Lower lobe of right lung (tissue), 2 donors: ENCODE results near the gene GPR137. TPM values are rescaled to one million over a fixed set of nuclear protein-coding genes. Genes with fewer than 3 reads are reported as not detected.

ENCODE experiments used
- ATAC-seq, 2 donors: fragments of 200-7000 bp; cut with Tn5 transposase; one replicate each; pipeline ENCODE4 v1.9.1; 2020 to 2022; ENCODE audit warnings: mild to moderate bottlenecking in 2 of 2, moderate library complexity in 2 of 2
- DNase-seq: peaks from one replicate; pipeline ENCODE4 v3.0.0-alpha.2; 2020
- H3K27ac ChIP-seq: fragments of 200-600 bp; one replicate; pipeline ENCODE4 v1.8.0; 2022
- H3K27me3 ChIP-seq: fragments of 200-600 bp; one replicate; pipeline ENCODE4 v1.8.0; 2022; ENCODE audit warnings: low read depth
- H3K36me3 ChIP-seq: fragments of 200-600 bp; one replicate; pipeline ENCODE4 v1.8.0; 2022; ENCODE audit warnings: mild to moderate bottlenecking
- H3K4me1 ChIP-seq: fragments of 200-600 bp; one replicate; pipeline ENCODE4 v1.8.0; 2022
- H3K4me3 ChIP-seq: fragments of 200-600 bp; one replicate; pipeline ENCODE4 v1.8.0; 2022; ENCODE audit warnings: mild to moderate bottlenecking
- H3K9me3 ChIP-seq: fragments of 200-600 bp; one replicate; pipeline ENCODE4 v1.8.0; 2022
- CTCF ChIP-seq: fragments of 200-600 bp; IDR thresholded peaks from one replicate; pipeline ENCODE4 v1.8.0; 2022; ENCODE audit warnings: antibody characterized with exemption, mild to moderate bottlenecking
- intact Hi-C: fragments of 100-400 bp; cut with DNase I; formaldehyde crosslinking; loops from one replicate; pipeline ENCODE4 v1.11.0; 2022
- total RNA-seq: library from RNA; stranded (reverse); fragmentation: NEBNext Ultra II Directional; extraction: Animal tissue kit (Norgen Biotek cat#: 25700); gene quantifications from one replicate; pipeline ENCODE4 v1.2.1, GENCODE V29; 2021
- donor health status: DM: no; HTN: yes; CAD: no; lungs with severe emphysema.

GPR137 gene
- total RNA-seq, 1 donor from 2014 or later: 37.7 TPM

- DNase-seq: no peak
- no peaks in the 10 kb centered on the region for H3K4me1 ChIP-seq
- no peak overlapping the region for H3K27ac ChIP-seq
- no peak for ATAC-seq
- H3K27me3 ChIP-seq: no peaks in the 10 kb centered on the region
- peaks cover 95% of the 10 kb centered on the region for H3K36me3 ChIP-seq
- H3K9me3 ChIP-seq: no peaks in the 10 kb centered on the region
- no peak overlapping the region for H3K4me3 ChIP-seq
- intact Hi-C loops: no loop called here
- TF ChIP-seq CTCF: no peak
Observed at GRCh38 chr11:64259533-64260067, 26.0 kb upstream of the GPR137 start.

- no peaks in the 10 kb centered on the region for H3K27me3 ChIP-seq
- no peak overlapping the region for H3K27ac ChIP-seq
- H3K36me3 ChIP-seq: peaks cover 95% of the 10 kb centered on the region
- no peak for DNase-seq
- TF ChIP-seq CTCF: no peak
- H3K4me1 ChIP-seq: no peaks in the 10 kb centered on the region
- no peaks in the 10 kb centered on the region for H3K9me3 ChIP-seq
- no peak for ATAC-seq
- intact Hi-C loops: no loop called here
- no peak overlapping the region for H3K4me3 ChIP-seq
Observed at GRCh38 chr11:64260147-64260708, 25.4 kb upstream of the GPR137 start.

GRCh38 chr11:64261556-64262080 is 24.0 kb upstream of the GPR137 start:
- DNase-seq (no peak), ATAC-seq (no peak)
- Histone ChIP-seq H3K4me1 (no peaks in the 10 kb centered on the region), H3K36me3 (peaks cover 95% of the 10 kb centered on the region), H3K27ac (no peak overlapping the region), H3K9me3 (no peaks in the 10 kb centered on the region), H3K4me3 (no peak overlapping the region), H3K27me3 (no peaks in the 10 kb centered on the region)
- TF ChIP-seq CTCF: no peak
- intact Hi-C loops: no loop called here

GRCh38 chr11:64262271-64263002 is 23.2 kb upstream of the GPR137 start:
- no peak for DNase-seq
- Histone ChIP-seq H3K9me3 (no peaks in the 10 kb centered on the region), H3K4me3 (no peak overlapping the region), H3K27ac (no peak overlapping the region), H3K4me1 (peaks cover 6% of the 10 kb centered on the region), H3K27me3 (no peaks in the 10 kb centered on the region), H3K36me3 (peaks cover 94% of the 10 kb centered on the region)
- TF ChIP-seq CTCF: no peak
- intact Hi-C loops: no loop called here
- ATAC-seq: no peak

GRCh38 chr11:64263021-64263946 is 22.4 kb upstream of the GPR137 start:
- Histone ChIP-seq H3K9me3 (no peaks in the 10 kb centered on the region), H3K4me3 (no peak overlapping the region), H3K36me3 (peaks cover 85% of the 10 kb centered on the region), H3K27ac (no peak overlapping the region), H3K4me1 (peaks cover 15% of the 10 kb centered on the region), H3K27me3 (no peaks in the 10 kb centered on the region)
- ATAC-seq: no peak
- DNase-seq: no peak
- intact Hi-C loops: no loop called here
- no peak for TF ChIP-seq CTCF
